CD1c-positive myeloid dendritic cell (primary cell): Measurements from ENCODE around the gene SYNJ1.
A peak's percentile ranks its signal among the peaks of the same experiment; 100 is the strongest.
"Not testable (repeated sequence)": the region's sequence is repeated elsewhere in the genome, so short reads cannot be mapped to it uniquely, and the experiment has no call there.

ENCODE experiments used
- DNase-seq: peaks from one replicate; pipeline ENCODE4 v3.0.0-alpha.2; 2016; ENCODE audit errors: extremely low spot score

Gene SYNJ1

GRCh38 chr21:32690085-32690484 lies 37.7 kb downstream of the SYNJ1 start:
- no peak for DNase-seq

DNA sequence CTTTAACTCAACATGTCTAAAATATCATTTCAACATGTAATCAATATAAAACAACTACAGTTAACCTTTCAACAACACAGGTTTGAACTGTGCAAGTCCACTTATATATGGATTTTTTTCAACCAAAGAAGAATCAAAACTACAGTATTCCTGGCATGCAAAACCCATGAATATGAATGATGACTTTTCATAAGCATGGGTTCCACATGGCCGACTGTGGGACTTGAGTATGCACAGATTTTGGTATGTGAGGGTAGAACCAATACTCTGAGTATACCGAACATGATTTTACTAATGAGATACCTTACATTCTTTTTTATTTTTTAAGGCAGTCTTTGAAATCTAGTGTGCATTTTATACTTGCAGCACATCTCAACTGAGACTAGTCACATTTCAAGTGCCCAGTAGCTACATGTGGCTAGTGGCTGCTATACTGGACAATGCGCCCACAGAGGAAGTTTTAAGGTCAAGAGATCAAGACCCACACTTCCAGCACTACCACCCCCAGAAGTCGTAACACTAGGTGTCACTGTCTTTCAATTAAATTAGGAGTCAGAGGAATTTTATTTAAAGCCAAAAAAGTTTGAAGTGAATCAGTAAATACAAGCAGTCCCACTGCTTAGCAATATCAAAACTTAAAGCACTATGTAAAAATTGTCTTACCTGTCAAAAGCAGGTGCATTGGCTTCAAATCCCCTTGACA lies 40.0 kb downstream of the SYNJ1 start:
- no peak for DNase-seq

- DNase-seq = no peak
These were observed 44.9 kb downstream of the SYNJ1 start for GRCh38 chr21:32682696-32683474.

GRCh38 chr21:32674731-32675130 lies 53.1 kb downstream of the SYNJ1 start:
- DNase-seq = no peak

DNA sequence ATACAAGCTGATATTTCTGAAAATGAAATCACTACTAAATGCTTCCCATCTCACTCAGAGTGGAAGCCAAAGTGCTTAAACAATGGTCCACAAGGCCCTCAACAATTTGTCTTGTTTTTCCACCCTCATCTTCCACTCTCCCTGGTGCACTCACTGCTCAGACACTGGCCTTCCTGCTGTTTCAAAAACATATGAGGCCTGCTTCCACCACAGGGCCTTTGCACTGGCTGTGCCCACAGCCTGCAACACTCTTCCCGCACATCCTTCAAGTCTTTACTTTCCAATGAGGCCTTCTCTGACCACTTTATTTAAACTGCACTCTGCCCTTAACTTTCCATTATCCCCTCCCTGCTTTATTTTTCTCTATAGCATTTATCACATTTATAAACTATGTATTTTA lies 53.8 kb downstream of the SYNJ1 start:
- DNase-seq = no peak

DNA sequence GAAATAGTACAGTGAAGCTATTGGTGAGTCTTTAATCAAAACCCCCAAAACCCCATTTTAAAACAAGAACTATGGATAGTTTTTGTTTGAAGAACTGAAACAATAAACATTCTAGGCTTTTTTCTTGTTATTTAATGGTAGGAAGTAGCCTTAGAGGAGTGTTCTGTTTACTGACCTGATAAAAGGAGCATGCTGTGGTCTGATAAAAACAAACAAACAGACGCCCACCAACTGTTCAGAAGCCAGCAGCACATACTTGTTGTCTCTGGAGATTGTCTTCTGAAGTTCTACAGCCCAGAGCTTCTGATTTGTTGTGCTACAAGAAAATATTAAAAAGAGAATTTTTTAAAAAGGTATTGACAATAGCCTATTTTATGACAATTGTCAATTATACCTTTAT lies 61.6 kb downstream of the SYNJ1 start:
- DNase-seq = no peak

DNA sequence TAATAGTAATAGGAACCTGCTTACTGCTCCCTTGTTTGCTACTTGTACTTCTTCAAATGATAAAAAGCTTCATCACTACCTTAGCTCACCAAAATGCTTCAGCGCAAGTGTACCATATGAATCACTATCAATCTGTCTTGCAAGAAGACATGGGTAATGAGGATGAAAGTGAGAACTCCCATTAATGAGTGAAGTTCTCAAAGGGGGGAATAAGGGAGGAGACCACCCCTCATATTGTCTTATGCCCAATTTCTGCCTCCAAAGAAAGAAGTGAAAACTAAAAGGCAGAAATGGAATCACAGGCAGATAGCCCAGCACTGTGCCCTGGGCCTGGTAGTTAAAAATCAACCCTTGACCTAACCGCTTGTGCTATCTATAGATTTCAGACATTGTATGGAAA lies 63.7 kb downstream of the SYNJ1 start:
- DNase-seq = not testable (repeated sequence)

DNA sequence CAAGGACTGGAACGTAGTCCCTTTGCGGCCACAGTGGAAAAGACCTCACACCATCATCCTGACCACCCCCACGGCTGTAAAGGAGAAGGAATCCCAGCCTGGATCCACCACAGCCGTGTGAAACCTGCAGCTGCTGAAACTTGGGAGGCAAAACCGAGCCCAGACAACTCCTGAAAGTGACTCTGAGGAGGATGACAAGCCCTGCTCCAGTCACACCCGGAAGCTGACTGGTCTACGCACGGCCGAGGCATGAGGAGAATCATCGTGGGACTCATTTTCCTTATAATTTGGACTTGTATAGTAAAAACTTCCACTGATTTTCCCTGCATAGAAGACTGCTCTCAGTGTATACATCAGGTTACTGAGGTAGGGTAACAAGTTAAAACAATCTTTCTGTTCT lies 65.8 kb downstream of the SYNJ1 start:
- DNase-seq = not testable (repeated sequence)

- DNase-seq = not testable (repeated sequence)
These were observed 66.6 kb downstream of the SYNJ1 start for GRCh38 chr21:32661026-32661782.

GRCh38 chr21:32658524-32658923 lies 69.3 kb downstream of the SYNJ1 start:
- no peak for DNase-seq

GRCh38 chr21:32653326-32653901 lies 74.4 kb downstream of the SYNJ1 start:
- DNase-seq = peak; percentile 18

GRCh38 chr21:32648165-32648564 lies 79.6 kb downstream of the SYNJ1 start:
- DNase-seq = no peak

GRCh38 chr21:32645261-32646182 lies 82.3 kb downstream of the SYNJ1 start:
- DNase-seq = no peak

- no peak for DNase-seq
These were observed 85.8 kb downstream of the SYNJ1 start for GRCh38 chr21:32641710-32642698.

- no peak for DNase-seq
These were observed 101.1 kb downstream of the SYNJ1 start for GRCh38 chr21:32626621-32627196.

DNA sequence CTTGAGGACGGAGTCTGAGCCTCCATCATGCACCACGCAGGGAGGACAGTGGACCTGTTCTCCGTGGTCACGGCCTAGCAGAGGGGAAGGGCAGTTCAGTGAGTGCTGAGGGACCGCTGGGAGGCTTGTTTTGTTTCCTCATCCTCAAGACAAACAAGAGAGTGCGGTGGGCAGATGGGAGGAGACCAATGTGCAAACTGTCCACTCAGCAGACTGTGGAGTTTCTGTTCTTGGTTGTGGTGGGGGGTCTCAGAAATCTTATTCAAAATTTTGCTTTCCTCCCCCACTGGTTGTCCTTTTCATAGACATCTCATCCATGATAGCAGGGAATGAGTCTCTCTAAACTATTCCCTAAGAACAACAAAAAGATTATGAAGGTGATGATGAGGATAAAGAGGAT lies 109.6 kb downstream of the SYNJ1 start:
- DNase-seq = not testable (repeated sequence)

- no peak for DNase-seq
These were observed 114.3 kb downstream of the SYNJ1 start for GRCh38 chr21:32613436-32614043.

DNA sequence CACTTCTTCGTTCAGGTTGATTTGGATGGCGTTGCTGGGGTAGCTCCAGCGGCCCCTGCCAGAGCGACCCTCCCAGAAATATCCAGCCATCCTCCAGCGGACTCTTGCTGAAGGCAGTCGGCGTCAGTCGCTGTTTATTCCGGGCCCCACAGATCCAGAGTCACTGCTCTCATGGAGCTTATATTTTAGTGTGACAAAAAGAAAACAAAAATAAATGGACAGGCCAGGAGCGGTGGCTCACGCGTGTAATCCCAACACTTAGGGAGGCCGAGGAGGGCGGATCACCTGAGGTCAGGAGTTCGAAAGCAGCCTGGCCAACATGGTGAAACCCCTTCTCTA lies 114.8 kb downstream of the SYNJ1 start:
- DNase-seq = no peak
